Motor neuron (in vitro differentiated cells): ENCODE measurements around the gene BNC2. TPM values are rescaled to one million over a fixed set of nuclear protein-coding genes. Genes with fewer than 3 reads are reported as not detected.

Experiments used
- ATAC-seq, 8 experiments: fragments of 200-7000 bp; cut with Tn5 transposase; replicated peaks in 6 of 8; 2 replicates each; pipeline ENCODE4 v1.8.0; 2021; ENCODE audit warnings: mild to moderate bottlenecking in 8 of 8, moderate library complexity in 8 of 8
- H3K27ac ChIP-seq, 2 donors: fragments of 250-450 bp; sonication (Bioruptor Pico); 2 replicates each; pipeline ENCODE4 v1.9.0; 2021; ENCODE audit warnings: antibody characterized with exemption in 2 of 2, mild to moderate bottlenecking in 2 of 2, moderate library complexity in 1 of 2
- H3K4me1 ChIP-seq, 2 donors: fragments of 250-450 bp; sonication (Bioruptor Pico); replicated peaks in 1 of 2; 2 replicates each; pipeline ENCODE4 v1.6.1; 2021; ENCODE audit warnings: antibody characterized with exemption in 2 of 2, mild to moderate bottlenecking in 2 of 2, moderate library complexity in 1 of 2
- H3K4me3 ChIP-seq, 5 donors: fragments of 250-450 bp; sonication (Bioruptor Pico); 2 replicates each; pipeline ENCODE4 v1.9.0; 2021; ENCODE audit warnings: antibody characterized with exemption in 5 of 5, mild to moderate bottlenecking in 5 of 5, moderate library complexity in 4 of 5
- WGBS, 10 experiments: fragments of 450-650 bp; shearing (Covaris generic); methylation state at CpG; one replicate each; pipeline ENCODE4 v1.0.0; 2022; 5-methylcytosine and 5-hydroxymethylcytosine counted together
- in situ Hi-C, 9 experiments: fragments of 400-800 bp; cut with MboI; loops; one replicate each; pipeline ENCODE4 v1.15.0; 2021; ENCODE audit warnings: low sequenced_read_pairs in 9 of 9, low pct_unique_long_range_greater_than_20kb in 2 of 9; ENCODE audit not compliant: unreplicated experiment in 9 of 9
- total RNA-seq, 8 experiments: library from RNA; unstranded; fragments of 300-600 nt; gene quantifications; 2 replicates each; pipeline versions ENCODE4 v1.2.3 to v1.2.4, GENCODE V29; 2022

Gene BNC2
- total RNA-seq, 8 experiments from 2014 or later, result 0.54 to 42.8 (median 4.3) TPM

GRCh38 chr9:16794871-16795639 lies 75.4 kb downstream of the BNC2 start:
- in situ Hi-C loops, result no loop called here
- Histone ChIP-seq H3K27ac (no peak overlapping the region), H3K4me1 (no peaks in the 10 kb centered on the region), H3K4me3 (no peak overlapping the region)
- WGBS, 10 experiments, result 8 to 90% (median 69%) methylated on average over 1 to 8 of the region's 9 CpGs
- ATAC-seq, result peak in 3 of 8 experiments; percentile 51 to 95 (median 95)

- no peaks in the 10 kb centered on the region for H3K4me1 ChIP-seq
- WGBS, 10 experiments, result 52 to 100% (median 100%) methylated on average over 1 to 4 of the region's 4 CpGs; no CpG with 5 or more reads in 3 of the 10 experiments
- no peak for ATAC-seq
- in situ Hi-C loops, result no loop called here
- no peak overlapping the region for H3K4me3 ChIP-seq
- H3K27ac ChIP-seq, result no peak overlapping the region
Observed at GRCh38 chr9:16794103-16794502, 76.4 kb downstream of the BNC2 start.

DNA sequence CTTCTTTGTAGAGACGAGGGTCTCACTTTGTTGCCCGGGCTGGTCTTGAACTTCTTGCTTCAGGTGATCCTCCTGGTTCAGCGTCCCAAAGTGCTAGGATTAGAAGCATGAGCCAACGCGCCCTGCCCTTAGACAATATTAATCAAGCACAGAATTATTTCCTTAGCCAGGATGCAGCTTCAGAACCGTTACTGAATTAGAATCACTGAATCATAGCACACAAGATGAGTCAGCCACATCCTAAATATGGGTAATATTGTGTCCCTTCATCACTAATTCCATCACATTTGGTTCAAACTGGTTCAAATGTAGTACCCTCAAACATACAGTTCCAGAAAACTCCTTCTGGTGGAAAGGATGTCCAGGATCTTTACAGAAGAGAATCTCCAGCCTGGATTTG lies 82.7 kb downstream of the BNC2 start:
- no peak overlapping the region for H3K27ac ChIP-seq
- peak in 1 of 8 experiments; percentile 37 for ATAC-seq
- in situ Hi-C loops, result no loop called here
- 51 to 100% (median 88%) methylated on average over 3 to 6 of the region's 6 CpGs; no CpG with 5 or more reads in 2 of the 10 experiments for WGBS, 10 experiments
- no peaks in the 10 kb centered on the region for H3K4me1 ChIP-seq
- H3K4me3 ChIP-seq, result no peak overlapping the region

DNA sequence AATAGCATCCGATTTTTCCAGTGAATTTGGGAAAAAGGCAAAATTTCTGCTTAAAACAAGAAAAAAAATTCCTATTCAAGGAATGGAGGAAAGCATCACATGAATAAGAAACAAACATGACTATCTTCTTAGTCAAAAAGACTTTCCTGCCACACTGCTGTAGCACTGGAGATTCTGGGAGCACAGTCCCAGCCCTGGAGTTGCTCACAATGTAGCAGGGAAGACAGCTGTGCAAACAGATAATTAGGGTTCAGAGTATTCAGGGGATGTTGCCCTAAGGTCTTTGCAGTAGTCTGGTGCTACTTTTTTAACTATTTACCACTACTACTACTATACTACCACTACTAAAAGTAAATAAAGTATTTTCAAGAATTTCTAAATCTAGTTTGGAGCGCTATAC lies 86.5 kb downstream of the BNC2 start:
- in situ Hi-C loops, result no loop called here
- H3K27ac ChIP-seq, result no peak overlapping the region
- ATAC-seq, result peak in 2 of 8 experiments; percentile 50 to 65
- H3K4me1 ChIP-seq, result no peaks in the 10 kb centered on the region
- no peak overlapping the region for H3K4me3 ChIP-seq
- WGBS, 10 experiments, result 84 to 100% (median 90%) methylated on average over 1 to 2 of the region's 2 CpGs

GRCh38 chr9:16782490-16782889 lies 88.0 kb downstream of the BNC2 start:
- in situ Hi-C loops, result no loop called here
- 40 to 100% (median 76%) methylated on average over 1 to 3 of the region's 3 CpGs; no CpG with 5 or more reads in 4 of the 10 experiments for WGBS, 10 experiments
- no peak overlapping the region for H3K27ac ChIP-seq
- H3K4me1 ChIP-seq, result no peaks in the 10 kb centered on the region
- H3K4me3 ChIP-seq, result no peak overlapping the region
- no peak for ATAC-seq

DNA sequence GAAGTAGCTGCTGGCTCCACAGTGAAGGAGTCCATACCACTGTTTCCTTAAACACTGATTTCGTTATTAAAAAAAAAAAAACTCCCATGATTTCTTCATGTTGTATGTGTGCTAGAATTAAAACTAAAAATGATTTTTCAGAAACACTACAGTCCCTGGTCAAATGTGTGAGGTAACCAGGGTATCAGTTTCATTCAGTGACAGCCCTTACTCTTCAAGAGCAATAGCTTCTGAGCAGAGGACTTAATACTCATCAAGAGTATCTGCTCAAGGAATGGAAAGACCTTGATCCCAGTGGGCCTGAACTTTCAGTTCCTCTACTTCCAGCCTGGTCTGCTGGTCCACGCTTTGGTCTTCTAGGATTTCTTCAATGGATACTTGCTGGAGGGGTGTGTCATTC lies 95.1 kb downstream of the BNC2 start:
- no peak overlapping the region for H3K4me3 ChIP-seq
- H3K27ac ChIP-seq, result no peak overlapping the region
- 60 to 100% (median 93%) methylated on average over 1 to 2 of the region's 2 CpGs; no CpG with 5 or more reads in 2 of the 10 experiments for WGBS, 10 experiments
- no peaks in the 10 kb centered on the region for H3K4me1 ChIP-seq
- in situ Hi-C loops, result no loop called here
- no peak for ATAC-seq

DNA sequence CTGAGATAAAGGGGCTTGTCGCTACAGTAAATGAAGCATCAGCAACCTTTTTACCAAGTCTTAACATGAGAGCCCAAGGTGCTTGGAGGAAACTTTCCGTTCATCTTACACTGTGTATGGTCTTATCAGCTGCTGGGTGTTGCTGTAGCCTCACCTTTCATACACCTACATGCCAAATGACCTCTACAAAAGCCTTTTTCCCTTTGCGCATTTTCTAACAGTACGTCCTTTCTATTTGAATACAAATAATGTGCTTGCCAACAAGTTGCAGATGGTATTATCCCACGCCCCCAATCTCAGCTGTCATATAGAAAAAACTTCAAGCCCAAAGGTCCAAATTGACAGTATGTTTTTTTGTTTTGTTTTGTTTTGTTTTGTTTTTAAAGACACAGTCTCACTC lies 96.9 kb downstream of the BNC2 start:
- in situ Hi-C loops, result no loop called here
- Histone ChIP-seq H3K4me3 (no peak overlapping the region), H3K27ac (no peak overlapping the region), H3K4me1 (no peaks in the 10 kb centered on the region)
- WGBS, 10 experiments, result 40 to 100% (median 90%) methylated on average over 1 to 4 of the region's 5 CpGs; no CpG with 5 or more reads in 1 of the 10 experiments
- no peak for ATAC-seq

DNA sequence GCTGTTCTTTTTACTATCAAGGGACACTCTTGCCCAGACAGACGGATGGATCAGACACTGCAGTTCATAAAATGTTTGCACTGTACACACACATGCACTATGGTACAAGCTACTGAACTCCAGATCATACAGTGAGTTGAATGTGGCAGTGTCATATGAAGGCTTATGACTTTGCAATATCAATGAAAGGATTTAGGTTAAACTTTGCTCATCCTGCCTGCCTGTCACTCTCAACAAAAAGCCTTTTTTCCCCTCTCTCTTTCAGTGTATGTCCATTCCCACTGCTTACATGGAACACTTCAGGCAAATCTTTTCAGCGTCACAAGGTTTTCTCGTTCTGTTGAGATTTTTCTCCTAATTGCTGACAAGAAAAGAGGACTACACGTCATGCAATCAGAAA lies 97.4 kb downstream of the BNC2 start:
- H3K4me3 ChIP-seq, result no peak overlapping the region
- no peak for ATAC-seq
- in situ Hi-C loops, result no loop called here
- H3K27ac ChIP-seq, result no peak overlapping the region
- WGBS, 10 experiments, result 29 to 100% (median 87%) methylated on average over 1 to 4 of the region's 4 CpGs; no CpG with 5 or more reads in 1 of the 10 experiments
- H3K4me1 ChIP-seq, result no peaks in the 10 kb centered on the region

DNA sequence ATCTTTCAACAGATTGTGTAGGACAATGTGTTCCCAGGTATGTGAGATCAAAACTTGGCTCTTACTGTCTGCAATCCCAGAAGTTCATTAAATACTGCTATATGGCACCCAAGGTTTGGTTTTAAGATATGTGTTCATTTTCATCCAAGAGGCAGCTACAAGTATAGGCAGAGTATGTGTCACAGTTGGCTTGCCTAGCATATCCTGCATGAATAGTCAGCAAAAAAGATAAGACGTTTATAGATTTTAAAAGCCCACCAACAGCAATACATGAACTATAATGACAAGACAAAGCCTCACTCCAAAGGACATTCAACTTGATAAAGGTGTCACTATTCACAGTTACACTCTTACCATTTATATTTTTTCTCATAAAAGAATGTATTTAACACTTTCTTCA lies 99.1 kb downstream of the BNC2 start:
- H3K4me3 ChIP-seq, result no peak overlapping the region
- 36 to 86% (median 53%) methylated on average over 1 of the region's 1 CpG; no CpG with 5 or more reads in 4 of the 10 experiments for WGBS, 10 experiments
- H3K4me1 ChIP-seq, result no peaks in the 10 kb centered on the region
- in situ Hi-C loops, result no loop called here
- no peak for ATAC-seq
- no peak overlapping the region for H3K27ac ChIP-seq

GRCh38 chr9:16769291-16769690 lies 101.2 kb downstream of the BNC2 start:
- in situ Hi-C loops, result no loop called here
- WGBS, 10 experiments, result 32 to 100% (median 63%) methylated on average over 1 to 3 of the region's 5 CpGs; no CpG with 5 or more reads in 4 of the 10 experiments

GRCh38 chr9:16768816-16769215 lies 101.7 kb downstream of the BNC2 start:
- WGBS, 10 experiments, result 57 to 89% (median 76%) methylated on average over 3 to 6 of the region's 6 CpGs

More at GRCh38 chr9:16769291-16769690, 101.2 kb downstream of the BNC2 start:
- H3K4me3 ChIP-seq, result no peak overlapping the region
- H3K4me1 ChIP-seq, result no peaks in the 10 kb centered on the region
- ATAC-seq, result no peak
- no peak overlapping the region for H3K27ac ChIP-seq

DNA sequence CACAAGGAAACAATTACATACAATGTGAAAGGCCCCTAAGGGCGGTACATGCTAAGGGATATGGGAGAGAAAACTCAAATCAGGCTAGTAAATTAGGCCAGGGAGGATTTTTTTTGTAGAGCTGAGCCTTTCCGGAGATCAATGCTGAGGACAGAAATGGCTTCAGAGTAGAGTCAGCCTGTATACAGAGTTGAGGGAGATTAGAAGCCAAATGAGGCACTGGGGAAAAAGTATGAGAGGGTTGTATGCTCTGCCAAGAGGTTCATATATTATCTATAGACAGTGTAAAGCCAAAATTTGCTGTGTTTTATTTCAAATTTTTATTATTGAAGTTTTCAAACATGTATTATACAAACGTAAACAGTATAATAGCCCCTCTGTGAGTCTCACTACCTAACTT lies 103.1 kb downstream of the BNC2 start:
- ATAC-seq, result peak in 1 of 8 experiments; percentile 70
- H3K4me1 ChIP-seq, result no peaks in the 10 kb centered on the region

More at GRCh38 chr9:16768816-16769215, 101.7 kb downstream of the BNC2 start:
- in situ Hi-C loops, result no loop called here
- no peak for ATAC-seq
- Histone ChIP-seq H3K27ac (no peak overlapping the region), H3K4me3 (no peak overlapping the region), H3K4me1 (no peaks in the 10 kb centered on the region)

GRCh38 chr9:16763946-16764345 lies 106.5 kb downstream of the BNC2 start:
- no peak overlapping the region for H3K4me3 ChIP-seq
- 70 to 92% (median 75%) methylated on average over 1 to 2 of the region's 2 CpGs; no CpG with 5 or more reads in 3 of the 10 experiments for WGBS, 10 experiments
- peak in 2 of 8 experiments; percentile 40 to 48 for ATAC-seq
- no peak overlapping the region for H3K27ac ChIP-seq
- no peaks in the 10 kb centered on the region for H3K4me1 ChIP-seq
- in situ Hi-C loops, result no loop called here

More for the DNA sequence above, 103.1 kb downstream of the BNC2 start:
- WGBS, 10 experiments, result 63 to 100% (median 95%) methylated on average over 1 to 3 of the region's 3 CpGs
- in situ Hi-C loops, result no loop called here
- H3K27ac ChIP-seq, result no peak overlapping the region
- no peak overlapping the region for H3K4me3 ChIP-seq
